ENCODE measurements around the gene DDX20. TPM values are rescaled to one million over a fixed set of nuclear protein-coding genes. Genes with fewer than 3 reads are reported as not detected.

DDX20 gene
- total and polyA plus RNA-seq, 2 donors (not counting 3 experiments of a cell fraction or from before 2014, with no cell fraction given), result 4.1 to 15.9 TPM

- intact Hi-C loops (cut with micrococcal nuclease), result no loop called here
- H4K20me1 ChIP-seq (replicated peaks; ENCODE audit: control insufficient read depth, extremely low read depth, insufficient read depth, low read length), result no peaks in the 10 kb centered on the region
- H3K4me1 ChIP-seq (ENCODE audit: control insufficient read depth, extremely low read depth, insufficient read depth, low read length), result no peaks in the 10 kb centered on the region
- H3K9me3 ChIP-seq (replicated peaks; ENCODE audit: control insufficient read depth, insufficient read depth, low read length), result no peaks in the 10 kb centered on the region
- H3K27me3 ChIP-seq (ENCODE audit: control insufficient read depth in 2 of 2, insufficient read depth in 2 of 2, low read length in 2 of 2), result no peaks in the 10 kb centered on the region
- H3K27ac ChIP-seq (ENCODE audit: insufficient read depth, low read depth, low read length), result no peak overlapping the region
- no peak for FAIRE-seq
- H3K9ac ChIP-seq (replicated peaks; ENCODE audit: extremely low read depth, insufficient read depth, low read length), result no peak overlapping the region
- no TSS peak for BruUV-seq (replicated peaks)
- H3K4me2 ChIP-seq (ENCODE audit: insufficient read depth, low read length), result no peak overlapping the region
- no peak for DNase-seq (ENCODE audit: low read depth, low spot score)
- dilution Hi-C loops (cut with MboI; ENCODE audit: extremely low pct_ligation_motif_present, low sequenced_read_pairs), result no loop called here
- no peak overlapping the region for H3K4me3 ChIP-seq (replicated peaks in 1 of 3; ENCODE audit: insufficient read depth in 1 of 3, low read depth in 1 of 3, low read length in 3 of 3)
- ChIA-PET CTCF (interaction anchor here (1.0 to 5.4 kb wide), 15 partner anchors 12 to 738 kb away, joined by 3 to 125 read pairs (median 5); partner anchors contain the start of gene DDX20), POLR2A (no interaction called here)
- peaks cover 2% of the 10 kb centered on the region for H3K9me1 ChIP-seq (replicated peaks; ENCODE audit: control insufficient read depth, extremely low read depth, insufficient read depth, low read length)
- TF ChIP-seq POLR2AphosphoS5 (IDR thresholded peaks at IDR 0.05; ENCODE audit: insufficient read depth, low read depth, low read length) (no peak), MAX (IDR thresholded peaks at IDR 0.05; ENCODE audit: insufficient read depth, insufficient read length) (no peak), GATA2 (IDR thresholded peaks at IDR 0.05; ENCODE audit: insufficient read depth, insufficient read length, low read depth, low read length) (no peak), FOS (IDR thresholded peaks at IDR 0.05; ENCODE audit: borderline replicate concordance, insufficient read depth, low read length) (no peak), JUN (IDR thresholded peaks at IDR 0.05; ENCODE audit: borderline replicate concordance, insufficient read depth, insufficient read length, low read depth) (no peak), EZH2 (IDR thresholded peaks at IDR 0.05; ENCODE audit: borderline replicate concordance, low read depth, low read length, severe bottlenecking) (no peak), MYC (IDR thresholded peaks at IDR 0.05; ENCODE audit: low read depth, low read length) (no peak), POLR2A (IDR thresholded peaks at IDR 0.05; ENCODE audit: low read depth, low read length) (no peak), CTCF (IDR thresholded peaks at IDR 0.05; ENCODE audit: extremely low read depth in 1 of 2, insufficient read depth in 1 of 2, low read depth in 1 of 2, low read length in 2 of 2) (no peak)
- peaks cover 4 to 10% of the 10 kb centered on the region in 2 experiments for H3K36me3 ChIP-seq (ENCODE audit: control insufficient read depth in 2 of 2, extremely low read depth in 1 of 2, insufficient read depth in 2 of 2, low read length in 2 of 2)
- H3K79me2 ChIP-seq (ENCODE audit: control insufficient read depth, insufficient read depth, low read length), result peaks cover 17% of the 10 kb centered on the region
- H2AFZ ChIP-seq (ENCODE audit: low read depth, low read length), result no peak overlapping the region
Measured at GRCh38 chr1:111768023-111768422, 12.3 kb downstream of the DDX20 start.

Measured in endothelial cell of umbilical vein (primary cell).